ENCODE data around the gene HP. TPM values are rescaled to one million over a fixed set of nuclear protein-coding genes. Genes with fewer than 3 reads are reported as not detected.

Gene HP
- total RNA-seq, 1 experiment from 2014 or later: not detected

Other genes starting within 250 kb of the HP start
- 20.5 and 41.6 TPM in 2 replicates for gene AP1G1, start 245.7 kb upstream of the HP start, total RNA-seq (2014; rRNA removed; shearing (Covaris generic))
- gene ATXN1L, start 208.5 kb upstream of the HP start, total RNA-seq (2014; rRNA removed; shearing (Covaris generic)): 5.7 and 6.8 TPM in 2 replicates
- gene ZNF821, start 170.3 kb upstream of the HP start, total RNA-seq (2014; rRNA removed; shearing (Covaris generic)): 24.7 and 27.7 TPM in 2 replicates
- gene IST1, start 159.0 kb upstream of the HP start, total RNA-seq (2014; rRNA removed; shearing (Covaris generic)): 162 and 187 TPM in 2 replicates
- not detected in 2 replicates for gene PKD1L3, start 54.1 kb upstream of the HP start, total RNA-seq (2014; rRNA removed; shearing (Covaris generic))
- gene DHODH, start 45.8 kb upstream of the HP start, total RNA-seq (2014; rRNA removed; shearing (Covaris generic)): 8.4 and 24.5 TPM in 2 replicates
- gene HPR, start 8.7 kb downstream of the HP start, total RNA-seq (2014; rRNA removed; shearing (Covaris generic)): not detected in 2 replicates
- 17.0 and 27.5 TPM in 2 replicates for gene TXNL4B, start 39.1 kb downstream of the HP start, total RNA-seq (2014; rRNA removed; shearing (Covaris generic))
- 46.6 and 71.0 TPM in 2 replicates for gene DHX38, start 39.3 kb downstream of the HP start, total RNA-seq (2014; rRNA removed; shearing (Covaris generic))
- 1.1 and 13.4 TPM in 2 replicates for gene PMFBP1, start 117.7 kb downstream of the HP start, total RNA-seq (2014; rRNA removed; shearing (Covaris generic))

Measured in G401 (cell line).